Thyroid gland (tissue), 4 donors: Measurements from ENCODE around the gene KCTD1.

Source experiments
- POLR2A ChIP-seq, 2 donors: fragments of 450-650 bp; IDR thresholded peaks; one replicate each; pipeline ENCODE4 v1.6.1; 2017; ENCODE audit warnings: antibody characterized with exemption in 2 of 2, mild to moderate bottlenecking in 2 of 2, moderate library complexity in 1 of 2
- TF ChIP-seq, protein P1 (sequence below), 6 experiments: fragments of 200-600 bp in 3 of 6; fragments of 450-650 bp in 3 of 6; sonication (generic) in 3 of 6; IDR thresholded peaks; one replicate each; pipeline ENCODE4 v1.5.1; 2016 to 2019; ENCODE audit warnings: antibody characterized with exemption in 6 of 6, mild to moderate bottlenecking in 2 of 6, inconsistent platforms in 1 of 6, moderate library complexity in 1 of 6

DNA sequence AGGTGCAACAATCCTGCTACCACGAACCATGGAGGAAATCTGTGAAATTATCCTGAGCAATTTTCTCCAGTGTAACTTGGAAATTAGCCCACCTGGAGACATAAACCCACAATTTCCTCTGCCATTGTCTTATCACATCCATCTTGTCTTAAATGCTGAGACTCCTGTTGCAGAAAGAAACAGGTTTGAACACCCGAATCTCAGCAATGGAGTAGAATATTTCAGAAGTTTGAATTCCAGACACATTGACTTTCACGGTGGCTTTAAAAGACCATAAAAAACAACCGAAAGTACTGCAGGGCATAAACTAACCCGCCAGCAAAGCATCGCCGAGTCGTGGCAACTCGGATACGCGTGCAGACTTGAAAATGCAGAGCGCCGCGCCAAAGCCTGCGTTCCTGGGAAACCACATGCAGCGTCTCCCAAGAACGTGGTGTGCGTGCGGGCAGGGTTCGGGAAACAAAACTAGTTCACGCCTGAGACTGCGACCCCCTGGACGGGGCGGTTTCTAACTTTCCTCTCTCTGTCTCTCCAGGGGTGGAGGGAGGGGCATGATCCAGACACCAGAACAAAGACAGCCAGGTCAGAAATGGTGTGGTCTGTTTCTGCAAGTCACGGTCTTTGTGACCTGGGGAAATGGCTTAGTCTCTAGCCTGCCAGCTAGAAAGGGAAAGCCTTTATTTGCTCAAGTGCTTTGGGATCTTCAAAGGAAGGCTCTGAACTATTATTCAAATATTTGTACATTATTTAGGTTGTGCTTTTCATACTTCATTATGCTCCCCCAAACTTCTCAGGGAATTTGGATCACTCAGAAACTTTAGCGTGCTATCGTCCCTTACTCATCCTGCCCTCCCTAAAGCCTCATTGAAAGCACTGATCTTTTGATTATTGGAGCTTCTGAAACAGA, 26.9 kb upstream of the KCTD1 start:
- TF ChIP-seq POLR2A (IDR thresholded peaks at IDR 0.05) = no peak
- TF ChIP-seq, protein P1, sequence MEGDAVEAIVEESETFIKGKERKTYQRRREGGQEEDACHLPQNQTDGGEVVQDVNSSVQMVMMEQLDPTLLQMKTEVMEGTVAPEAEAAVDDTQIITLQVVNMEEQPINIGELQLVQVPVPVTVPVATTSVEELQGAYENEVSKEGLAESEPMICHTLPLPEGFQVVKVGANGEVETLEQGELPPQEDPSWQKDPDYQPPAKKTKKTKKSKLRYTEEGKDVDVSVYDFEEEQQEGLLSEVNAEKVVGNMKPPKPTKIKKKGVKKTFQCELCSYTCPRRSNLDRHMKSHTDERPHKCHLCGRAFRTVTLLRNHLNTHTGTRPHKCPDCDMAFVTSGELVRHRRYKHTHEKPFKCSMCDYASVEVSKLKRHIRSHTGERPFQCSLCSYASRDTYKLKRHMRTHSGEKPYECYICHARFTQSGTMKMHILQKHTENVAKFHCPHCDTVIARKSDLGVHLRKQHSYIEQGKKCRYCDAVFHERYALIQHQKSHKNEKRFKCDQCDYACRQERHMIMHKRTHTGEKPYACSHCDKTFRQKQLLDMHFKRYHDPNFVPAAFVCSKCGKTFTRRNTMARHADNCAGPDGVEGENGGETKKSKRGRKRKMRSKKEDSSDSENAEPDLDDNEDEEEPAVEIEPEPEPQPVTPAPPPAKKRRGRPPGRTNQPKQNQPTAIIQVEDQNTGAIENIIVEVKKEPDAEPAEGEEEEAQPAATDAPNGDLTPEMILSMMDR (IDR thresholded peaks at IDR 0.05) = no peak
